Ovary (tissue), 9 donors: ENCODE measurements around the gene LPCAT3. TPM values are rescaled to one million over a fixed set of nuclear protein-coding genes. Genes with fewer than 3 reads are reported as not detected.

Experiments used
- DNase-seq, 5 donors: peaks; one replicate each; pipeline ENCODE4 v3.0.0-alpha.2; 2019 to 2020
- H3K27ac ChIP-seq, 2 donors: fragments of 200-600 bp; one replicate each; pipeline versions ENCODE4 v1.5.1 to v1.8.0; 2019 to 2022
- H3K27me3 ChIP-seq: fragments of 200-600 bp; one replicate; pipeline ENCODE4 v1.8.0; 2022
- H3K36me3 ChIP-seq: fragments of 200-600 bp; sonication (generic); one replicate; pipeline ENCODE4 v1.5.1; 2019
- H3K4me1 ChIP-seq: one replicate; pipeline ENCODE4 v1.8.1; 2013; ENCODE audit warnings: mild to moderate bottlenecking, moderate library complexity; ENCODE audit not compliant: insufficient read depth
- H3K4me3 ChIP-seq: fragments of 200-600 bp; sonication (generic); one replicate; pipeline ENCODE4 v1.5.1; 2017
- H3K9me3 ChIP-seq, 2 donors: fragments of 200-600 bp in 1 of 2; sonication (generic) in 1 of 2; one replicate each; pipeline versions ENCODE4 v1.5.1 to v1.8.1; 2013 to 2019; ENCODE audit warnings: mild to moderate bottlenecking in 1 of 2, moderate library complexity in 1 of 2
- CTCF ChIP-seq, 3 donors: fragments of 450-650 bp in 2 of 3; fragments of 200-600 bp in 1 of 3; IDR thresholded peaks; one replicate each; pipeline versions ENCODE4 v1.5.1 to v1.8.0; 2016 to 2022; ENCODE audit warnings: antibody characterized with exemption in 3 of 3, mild to moderate bottlenecking in 1 of 3
- EP300 ChIP-seq: sonication (generic); formaldehyde crosslinking; IDR thresholded peaks from one replicate; pipeline ENCODE4 v1.6.1; 2017; ENCODE audit warnings: antibody characterized with exemption
- POLR2A ChIP-seq: fragments of 450-650 bp; IDR thresholded peaks from one replicate; pipeline ENCODE4 v1.6.1; 2017; ENCODE audit warnings: antibody characterized with exemption, mild to moderate bottlenecking, moderate library complexity
- WGBS, 3 donors: extraction: QIAGEN DNeasy Blood & Tissue Kit in 1 of 3; methylation state at CpG; one replicate each; pipeline versions ENCODE4 v1.1.5 to v1.1.7; 2013 to 2017; 5-methylcytosine and 5-hydroxymethylcytosine counted together
- intact Hi-C, 4 donors: fragments of 100-400 bp; cut with DNase I; formaldehyde crosslinking; loops; one replicate each; pipeline versions ENCODE4 v1.11.0 to v1.15.1; 2022 to 2023
- polyA plus RNA-seq, 2 donors: library from polyadenylated mRNA; stranded (reverse); fragments of 200-250 nt in 1 of 2; fragments of 350-450 nt in 1 of 2; fragmentation: Illumina TruSeq in 1 of 2; extraction: RNeasy Lipid Tissue Mini Kit (QIAGEN cat#74804) in 1 of 2; gene quantifications; one replicate each; pipeline ENCODE4 v1.2.3, GENCODE V29; 2013 to 2014
- total RNA-seq, 7 donors: library from RNA; depleted of rRNA in 2 of 7; stranded (reverse); fragments of >200 nt in 2 of 7; fragmentation: NEBNext Ultra II Directional in 3 of 7; extraction: Animal tissue kit (Norgen Biotek cat#: 25700) in 3 of 7; gene quantifications; one replicate each; pipeline versions ENCODE4 v1.1.0 to v1.2.4, GENCODE V29; 2016 to 2023
- donor health status: DM: no; HTN: no; CAD: no; lungs with moderate emphysema.
- donor health status: DM: no; HTN: no; CAD: no.
- donor health status: Bipolar disorder and iron deficiency.
- donor health status: DM: yes; HTN: yes; CAD: no.
- donor health status: DM: no; HTN: no; CAD: no.
- donor health status: DM: yes; HTN: yes; CAD: no.

LPCAT3 gene
- total and polyA plus RNA-seq, 9 donors: 15.5 to 51.2 (median 39.5) TPM

- peak in 1 of 5 donors; percentile 45 for DNase-seq
- no peak within 1 kb of the TSS for H3K27ac ChIP-seq
- no peak for TF ChIP-seq EP300
- no peak for TF ChIP-seq CTCF (IDR thresholded peaks at IDR 0.05)
- no peak for TF ChIP-seq POLR2A
- peak within 1 kb of the TSS; percentile 4 for H3K4me3 ChIP-seq
- H3K36me3 ChIP-seq: no peaks in the 10 kb centered on the region
- WGBS, 3 donors: 84 to 91% (median 86%) methylated on average over 25 of the region's 25 CpGs
- intact Hi-C loops: no loop called here
- H3K4me1 ChIP-seq: peaks cover 4% of the 10 kb centered on the region
- H3K27me3 ChIP-seq: no peaks in the 10 kb centered on the region
- H3K9me3 ChIP-seq: no peaks in the 10 kb centered on the region
Measured at GRCh38 chr12:6950811-6951540, 67.3 kb downstream of the LPCAT3 start, which contains the start of gene PTPN6. TSS of gene PTPN6 (plus strand) at chr12:6951356. CDS start at chr12:6951513, 157 bp downstream.

- Histone ChIP-seq H3K9me3 (no peaks in the 10 kb centered on the region), H3K27ac (no peak overlapping the region), H3K36me3 (no peaks in the 10 kb centered on the region), H3K4me3 (no peak overlapping the region), H3K27me3 (no peaks in the 10 kb centered on the region), H3K4me1 (peaks cover 8% of the 10 kb centered on the region)
- TF ChIP-seq POLR2A: no peak
- no peak for TF ChIP-seq EP300
- TF ChIP-seq CTCF (IDR thresholded peaks at IDR 0.05): no peak
- 84 to 94% (median 90%) methylated on average over 1 of the region's 1 CpG for WGBS, 3 donors
- intact Hi-C loops: no loop called here
- DNase-seq: peak in 1 of 5 donors; percentile 19
Measured at GRCh38 chr12:6950401-6950801, 67.9 kb downstream of the LPCAT3 start.

GRCh38 chr12:6948873-6949594, 69.2 kb downstream of the LPCAT3 start:
- Histone ChIP-seq H3K27ac (no peak overlapping the region), H3K4me3 (no peak overlapping the region), H3K4me1 (peaks cover 9% of the 10 kb centered on the region), H3K27me3 (no peaks in the 10 kb centered on the region), H3K9me3 (no peaks in the 10 kb centered on the region), H3K36me3 (no peaks in the 10 kb centered on the region)
- 73 to 77% (median 75%) methylated on average over 15 of the region's 15 CpGs for WGBS, 3 donors
- DNase-seq: no peak
- intact Hi-C loops: loop anchor here in 3 of 4 donors (5.0 kb wide), 1 partner anchor 163 kb away; no protein-coding TSS in a partner anchor
- TF ChIP-seq POLR2A (no peak), CTCF (IDR thresholded peaks at IDR 0.05) (no peak), EP300 (no peak)

GRCh38 chr12:6947615-6948014, 70.7 kb downstream of the LPCAT3 start:
- H3K9me3 ChIP-seq: no peaks in the 10 kb centered on the region
- WGBS, 3 donors: 83 to 87% (median 85%) methylated on average over 8 of the region's 8 CpGs
- H3K27ac ChIP-seq: no peak overlapping the region
- no peaks in the 10 kb centered on the region for H3K27me3 ChIP-seq
- no peak for DNase-seq
- peaks cover 12% of the 10 kb centered on the region for H3K4me1 ChIP-seq
- no peaks in the 10 kb centered on the region for H3K36me3 ChIP-seq
- no peak overlapping the region for H3K4me3 ChIP-seq
- intact Hi-C loops: loop anchor here in 3 of 4 donors (5.0 kb wide), 1 partner anchor 165 kb away; no protein-coding TSS in a partner anchor
- TF ChIP-seq EP300: no peak
- TF ChIP-seq CTCF (IDR thresholded peaks at IDR 0.05): no peak
- TF ChIP-seq POLR2A: no peak
